ENCODE results near the gene NR2E1.

Gene NR2E1

GRCh38 chr6:108171918-108172516 is 6.2 kb downstream of the NR2E1 start:
- DNase-seq (ENCODE audit: low read depth), result no peak

DNA sequence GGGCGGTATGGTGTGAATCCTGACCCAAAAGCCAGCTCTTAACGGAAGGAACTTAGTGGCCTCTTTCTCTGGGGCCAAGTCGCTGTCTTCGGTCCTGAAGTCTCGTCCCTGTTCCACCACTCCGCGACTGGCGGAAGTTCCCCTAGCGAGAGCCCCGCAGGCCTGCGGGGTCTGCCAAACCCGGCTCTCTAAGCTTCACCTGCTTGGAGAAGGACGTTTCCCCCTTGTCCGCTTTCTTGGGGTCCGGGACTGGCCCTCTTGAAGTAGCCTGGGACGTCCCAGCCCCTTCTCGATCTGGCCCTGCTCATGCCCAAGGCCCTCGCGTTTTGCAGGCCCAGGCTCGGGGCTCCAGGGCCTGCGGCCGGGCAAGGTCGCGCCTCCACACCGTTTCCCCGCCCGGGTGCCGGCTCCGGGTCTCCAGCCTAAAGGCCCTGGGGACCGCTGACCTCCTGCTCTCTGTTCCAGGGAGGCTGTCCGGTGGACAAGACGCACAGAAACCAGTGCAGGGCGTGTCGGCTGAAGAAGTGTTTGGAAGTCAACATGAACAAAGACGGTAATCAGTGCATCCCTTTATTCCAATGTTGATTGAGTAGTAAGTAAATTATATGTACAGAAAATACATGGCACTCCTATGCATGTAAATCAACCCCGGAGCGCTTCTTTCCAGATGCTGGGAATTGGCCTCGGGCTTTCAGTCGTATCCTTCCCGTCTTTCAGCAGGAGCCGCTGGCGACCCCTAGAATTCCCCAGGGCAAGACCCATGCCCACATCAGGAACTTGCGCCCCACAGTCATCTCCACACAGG is 8.8 kb downstream of the NR2E1 start:
- no peak for DNase-seq (ENCODE audit: low read depth)

- no peak for DNase-seq (ENCODE audit: low read depth)
These were observed 9.4 kb downstream of the NR2E1 start for GRCh38 chr6:108175176-108175591.

DNA sequence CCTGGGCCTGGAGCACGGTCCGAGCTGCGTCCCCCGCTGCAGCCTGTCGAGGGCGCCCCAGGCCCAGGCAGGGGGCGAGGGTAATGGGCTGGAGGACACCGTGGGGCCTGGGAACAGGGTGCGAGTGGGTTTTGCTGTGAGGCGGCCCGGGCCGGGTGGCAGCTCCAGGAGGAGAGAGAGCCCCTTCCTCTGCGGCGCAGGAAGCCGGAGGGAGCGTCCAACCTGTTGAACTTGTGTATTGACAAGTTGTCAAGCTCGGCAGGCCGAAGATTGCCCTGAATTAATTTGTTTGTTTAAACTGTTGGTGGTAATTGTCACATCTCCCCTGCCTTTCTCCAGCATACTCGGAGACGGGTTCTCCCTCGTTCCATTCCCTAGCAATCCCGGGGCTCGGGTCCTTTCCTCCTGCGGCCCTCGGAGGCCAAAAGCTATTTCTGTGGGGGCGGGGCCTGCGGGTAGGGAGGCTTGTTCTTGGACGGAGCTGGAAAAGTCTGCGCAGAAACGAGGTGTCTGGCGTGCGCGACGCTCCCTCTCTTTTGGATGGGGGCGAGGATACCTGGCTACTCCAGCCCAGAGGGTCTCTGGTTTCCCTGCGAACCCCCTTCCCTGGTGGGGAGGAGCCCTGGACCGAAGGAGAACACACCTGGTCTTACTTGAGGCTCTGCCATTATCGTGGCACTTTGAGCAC is 9.9 kb downstream of the NR2E1 start:
- no peak for DNase-seq (ENCODE audit: low read depth)

GRCh38 chr6:108176281-108177089 is 10.7 kb downstream of the NR2E1 start:
- DNase-seq (ENCODE audit: low read depth), result no peak

DNA sequence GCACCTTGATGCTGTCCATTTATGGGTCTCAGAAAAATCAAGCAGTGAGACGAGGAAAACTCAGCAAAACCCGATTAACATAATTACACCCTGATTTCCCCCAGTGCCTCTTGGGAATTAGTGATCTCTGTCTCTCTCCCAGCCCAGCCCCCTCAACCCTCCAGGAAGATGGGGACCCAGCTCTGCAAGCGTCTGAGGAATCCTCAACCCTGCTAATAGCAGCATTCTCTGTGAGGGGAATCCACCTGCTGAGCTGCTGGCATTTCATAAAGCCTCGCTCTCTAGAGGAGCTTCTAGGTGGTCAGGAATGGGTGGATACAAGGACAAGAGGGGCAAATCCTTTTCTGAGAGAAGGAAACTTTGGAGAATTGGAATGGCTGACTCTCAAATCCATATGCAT is 13.9 kb downstream of the NR2E1 start:
- no peak for DNase-seq (ENCODE audit: low read depth)

DNA sequence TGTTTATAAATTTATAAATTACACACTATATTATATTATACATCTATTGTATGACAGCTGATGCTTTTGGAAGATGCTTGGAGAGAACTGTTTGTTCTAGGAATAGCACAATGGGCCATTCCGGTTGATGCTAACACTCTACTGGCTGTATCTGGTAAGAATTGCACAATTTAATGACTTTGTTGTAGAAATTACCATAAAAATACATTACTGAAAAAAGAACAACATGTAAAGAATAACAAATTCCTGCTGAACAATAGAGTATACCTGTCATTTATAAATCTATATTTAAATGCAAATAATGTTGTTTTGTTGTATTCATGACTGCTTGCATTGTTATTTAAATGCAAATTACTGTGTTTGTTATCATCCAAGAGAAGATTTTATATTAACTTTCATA is 14.4 kb downstream of the NR2E1 start:
- DNase-seq (ENCODE audit: low read depth), result no peak

DNA sequence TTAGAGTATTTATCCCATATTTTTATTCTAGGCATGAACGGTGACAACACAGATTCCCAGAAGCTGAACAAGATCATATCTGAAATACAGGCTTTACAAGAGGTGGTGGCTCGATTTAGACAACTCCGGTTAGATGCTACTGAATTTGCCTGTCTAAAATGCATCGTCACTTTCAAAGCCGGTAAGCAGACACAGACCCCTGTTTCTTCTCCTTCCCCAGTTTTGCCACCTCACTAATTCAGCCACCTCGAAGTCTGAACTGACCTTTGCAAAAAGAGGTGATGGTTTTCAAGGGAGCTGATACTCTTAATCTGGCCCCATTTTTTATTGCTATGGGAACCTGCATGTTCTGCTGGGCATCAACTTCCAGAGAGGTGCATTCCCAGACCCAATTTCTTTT is 15.0 kb downstream of the NR2E1 start:
- no peak for DNase-seq (ENCODE audit: low read depth)

GRCh38 chr6:108186226-108186625 is 20.4 kb downstream of the NR2E1 start:
- DNase-seq (ENCODE audit: low read depth), result no peak

- no peak for DNase-seq (ENCODE audit: low read depth)
These were observed 21.7 kb downstream of the NR2E1 start for GRCh38 chr6:108187519-108187918.

DNA sequence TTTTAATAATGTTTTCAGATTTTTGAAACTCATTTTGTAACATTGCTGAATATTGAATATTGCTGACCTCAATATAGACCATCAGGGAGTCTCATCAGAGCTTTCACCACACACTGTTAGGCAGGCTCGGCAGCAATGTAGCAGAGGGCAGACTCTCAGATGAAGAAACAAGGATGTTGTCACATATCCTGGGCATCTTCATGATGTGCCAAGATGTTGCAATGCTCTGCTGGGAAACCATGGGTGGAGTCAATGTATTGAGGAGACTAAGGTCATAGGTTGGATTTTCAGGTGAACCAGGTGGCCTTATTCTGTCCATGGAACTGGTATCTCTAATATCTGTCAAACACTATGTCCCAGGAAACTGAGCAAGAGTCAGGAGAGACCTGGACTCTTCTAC is 27.3 kb downstream of the NR2E1 start:
- DNase-seq (ENCODE audit: low read depth), result no peak

GRCh38 chr6:108193835-108194234 is 28.0 kb downstream of the NR2E1 start:
- no peak for DNase-seq (ENCODE audit: low read depth)

DNA sequence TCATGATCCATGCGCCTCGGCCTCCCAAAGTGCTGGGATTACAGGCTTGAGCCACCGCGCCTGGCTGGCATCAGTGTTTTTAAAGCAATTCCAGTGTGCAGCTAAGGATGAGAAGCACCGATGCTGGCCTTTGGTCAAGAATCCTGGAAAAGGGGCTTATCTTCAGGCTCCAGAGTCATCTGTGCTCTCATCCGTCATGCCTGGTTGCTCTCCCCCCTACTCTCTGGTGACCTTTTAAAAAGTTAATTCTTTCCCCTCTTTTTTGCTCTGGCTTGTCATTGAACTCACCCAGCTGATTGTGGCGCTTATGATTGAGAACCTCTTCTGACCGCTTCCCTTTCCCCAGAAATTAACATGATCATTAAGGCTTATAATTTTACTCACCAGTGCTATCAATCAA is 28.7 kb downstream of the NR2E1 start:
- DNase-seq (ENCODE audit: low read depth), result no peak

- DNase-seq (ENCODE audit: low read depth), result no peak
These were observed 29.4 kb downstream of the NR2E1 start for GRCh38 chr6:108195209-108195608.

- no peak for DNase-seq (ENCODE audit: low read depth)
These were observed 33.1 kb downstream of the NR2E1 start for GRCh38 chr6:108198761-108199498.

DNA sequence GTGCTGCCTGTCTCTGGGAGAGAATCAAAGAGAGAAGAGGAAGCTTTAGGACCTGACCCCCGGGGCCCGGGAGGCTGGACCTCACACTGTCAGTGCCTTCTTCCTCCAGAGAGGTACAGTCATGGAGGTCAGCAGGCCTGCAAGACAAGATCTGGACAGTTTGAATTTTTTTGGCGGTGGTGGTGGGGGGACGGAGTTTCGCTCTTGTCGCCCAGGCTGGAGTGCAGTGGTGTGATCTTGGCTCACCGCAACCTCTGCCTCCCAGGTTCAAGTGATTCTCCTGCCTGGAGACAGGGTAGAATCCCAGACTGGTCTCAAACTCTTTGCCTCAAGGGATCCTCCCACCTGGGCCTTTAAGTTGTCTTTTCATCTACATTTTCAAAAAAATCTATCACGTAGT is 34.4 kb downstream of the NR2E1 start:
- DNase-seq (ENCODE audit: low read depth), result no peak

DNA sequence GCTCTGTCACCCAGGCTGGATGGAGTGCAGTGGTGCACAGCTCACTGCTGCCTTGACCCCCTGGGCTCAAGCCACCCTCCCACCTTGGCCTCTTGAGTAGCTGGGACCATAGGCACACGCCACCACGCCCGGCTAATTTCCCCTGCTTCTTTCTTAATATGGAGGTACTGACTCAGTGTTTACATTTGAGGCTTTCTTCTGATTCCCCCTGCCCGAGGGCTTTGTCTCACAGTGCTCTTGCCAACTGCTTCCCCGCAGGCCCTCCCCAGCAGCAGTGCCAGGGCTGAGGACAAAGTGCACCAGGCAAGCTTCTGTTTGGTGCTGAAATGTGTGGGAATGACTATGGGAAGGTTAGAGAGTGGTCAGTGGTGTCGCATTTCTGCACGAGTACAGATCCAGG is 34.8 kb downstream of the NR2E1 start:
- DNase-seq (ENCODE audit: low read depth), result no peak

GRCh38 chr6:108203189-108204112 is 37.6 kb downstream of the NR2E1 start:
- DNase-seq (ENCODE audit: low read depth), result no peak

DNA sequence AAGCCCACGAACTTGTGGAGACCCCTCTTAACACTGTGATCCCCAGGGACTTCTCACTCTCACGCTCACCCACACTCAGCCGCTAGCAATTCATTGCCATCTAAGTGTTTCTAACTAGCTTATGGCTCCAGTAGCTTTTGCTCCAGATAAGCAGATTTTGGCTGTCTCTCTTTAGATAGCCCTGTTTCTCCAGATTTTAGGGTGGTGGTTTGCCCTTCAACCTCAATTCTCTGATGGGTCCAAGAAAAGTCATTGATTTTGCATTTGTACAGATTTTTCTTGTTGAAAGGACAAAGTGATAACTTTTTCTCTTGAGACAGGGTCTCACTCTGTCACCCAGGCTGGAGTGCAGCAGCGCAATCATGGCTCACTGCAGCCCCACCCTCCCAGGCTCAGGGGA is 41.2 kb downstream of the NR2E1 start:
- DNase-seq (ENCODE audit: low read depth), result no peak

GRCh38 chr6:108209738-108210137 is 43.9 kb downstream of the NR2E1 start:
- DNase-seq (ENCODE audit: low read depth), result no peak

DNA sequence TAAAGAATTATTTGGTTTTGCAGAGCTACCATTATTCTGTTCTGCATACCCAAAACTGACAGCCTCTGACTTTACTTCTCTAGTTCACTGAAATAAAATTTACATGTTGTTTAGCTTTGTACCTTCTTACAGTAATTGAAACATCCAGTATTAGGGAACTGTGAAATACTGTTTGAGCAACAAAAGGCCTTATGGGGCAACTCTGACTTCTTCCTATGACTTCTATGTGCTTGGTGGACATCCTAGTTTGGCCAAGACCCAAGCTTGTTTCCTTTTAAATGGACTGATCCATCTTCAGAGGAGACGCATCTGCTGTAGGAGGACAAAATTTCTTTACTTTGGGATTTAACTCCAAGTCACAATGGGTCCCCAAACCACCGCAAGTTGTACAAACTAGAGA is 44.7 kb downstream of the NR2E1 start:
- no peak for DNase-seq (ENCODE audit: low read depth)
